ENCODE measurements around the gene CYP27B1.

DNA sequence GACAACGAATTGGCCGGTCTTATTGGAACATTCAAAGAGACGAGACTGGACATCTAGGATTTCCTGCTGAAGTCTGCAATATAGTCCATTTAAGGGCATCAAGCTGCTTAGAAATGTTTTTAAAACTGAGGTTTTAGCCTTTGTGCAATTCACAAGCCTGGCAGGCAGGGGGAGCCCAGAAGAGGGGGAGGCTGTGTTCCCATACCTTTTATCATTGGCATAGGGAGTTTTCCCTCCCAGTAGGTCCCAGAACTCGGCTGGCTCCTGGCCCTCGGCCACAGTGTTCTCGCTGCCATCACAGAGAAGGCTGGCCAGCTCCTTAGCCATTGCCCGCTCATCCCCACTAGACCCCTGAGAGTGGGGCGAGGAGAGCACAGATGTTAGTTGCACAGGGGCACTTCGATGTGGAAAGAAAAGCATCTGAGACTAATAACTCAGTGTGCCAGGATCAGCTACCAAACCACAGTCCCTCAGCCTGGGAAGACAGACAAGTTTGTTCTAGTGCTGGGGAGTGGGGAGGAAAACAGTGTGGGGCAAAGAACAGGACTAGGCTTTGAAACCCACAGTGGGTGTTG is 36.5 kb upstream of the CYP27B1 start:
- TF ChIP-seq POLR2A (IDR thresholded peaks at IDR 0.05; ENCODE audit: borderline replicate concordance, extremely low read depth, insufficient read depth, insufficient read length) (no peak), POLR2AphosphoS5 (IDR thresholded peaks at IDR 0.05; ENCODE audit: low read depth, low read length) (no peak), RAD21 (IDR thresholded peaks at IDR 0.05; ENCODE audit: low read depth) (peak; percentile 67), EZH2 (IDR thresholded peaks at IDR 0.05) (no peak), CEBPB (IDR thresholded peaks at IDR 0.05; ENCODE audit: low read depth) (no peak)
- TF ChIP-seq, protein P1, sequence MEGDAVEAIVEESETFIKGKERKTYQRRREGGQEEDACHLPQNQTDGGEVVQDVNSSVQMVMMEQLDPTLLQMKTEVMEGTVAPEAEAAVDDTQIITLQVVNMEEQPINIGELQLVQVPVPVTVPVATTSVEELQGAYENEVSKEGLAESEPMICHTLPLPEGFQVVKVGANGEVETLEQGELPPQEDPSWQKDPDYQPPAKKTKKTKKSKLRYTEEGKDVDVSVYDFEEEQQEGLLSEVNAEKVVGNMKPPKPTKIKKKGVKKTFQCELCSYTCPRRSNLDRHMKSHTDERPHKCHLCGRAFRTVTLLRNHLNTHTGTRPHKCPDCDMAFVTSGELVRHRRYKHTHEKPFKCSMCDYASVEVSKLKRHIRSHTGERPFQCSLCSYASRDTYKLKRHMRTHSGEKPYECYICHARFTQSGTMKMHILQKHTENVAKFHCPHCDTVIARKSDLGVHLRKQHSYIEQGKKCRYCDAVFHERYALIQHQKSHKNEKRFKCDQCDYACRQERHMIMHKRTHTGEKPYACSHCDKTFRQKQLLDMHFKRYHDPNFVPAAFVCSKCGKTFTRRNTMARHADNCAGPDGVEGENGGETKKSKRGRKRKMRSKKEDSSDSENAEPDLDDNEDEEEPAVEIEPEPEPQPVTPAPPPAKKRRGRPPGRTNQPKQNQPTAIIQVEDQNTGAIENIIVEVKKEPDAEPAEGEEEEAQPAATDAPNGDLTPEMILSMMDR (IDR thresholded peaks at IDR 0.05 in 2 of 3, conservative IDR thresholded peaks at IDR 0.05 in 1 of 3; ENCODE audit: borderline replicate concordance in 1 of 3, insufficient read depth in 1 of 3, low read depth in 2 of 3, low read length in 2 of 3) = peak; percentile 85 to 89 (median 87)

Measured in HCT116 (cell line).